Activated T-cell treated with anti-CD3 and anti-CD28 coated beads, Interleukin-2, amount 50 U/mL, for 72 hours (primary cell): ENCODE data around the gene LY6G6F. TPM values are rescaled to one million over a fixed set of nuclear protein-coding genes. Genes with fewer than 3 reads are reported as not detected.

Source experiments
- ATAC-seq, 2 donors: fragments of 150-1000 bp; cut with Tn5 transposase; replicated peaks in 1 of 2; 2 replicates each; pipeline ENCODE4 v1.10.0; 2021; ENCODE audit warnings: moderate library complexity in 2 of 2, mild to moderate bottlenecking in 1 of 2
- DNase-seq, 2 donors: peaks; one replicate each; pipeline ENCODE4 v3.0.0; 2021 to 2022; ENCODE audit warnings: mixed read lengths in 1 of 2
- H3K27ac Mint-ChIP-seq: one replicate; pipeline ENCODE4 v1.8.0; 2022; ENCODE audit warnings: mild to moderate bottlenecking, moderate library complexity, mixed read lengths
- H3K27me3 Mint-ChIP-seq: one replicate; pipeline ENCODE4 v1.8.0; 2022; ENCODE audit warnings: low read depth, mixed read lengths
- H3K36me3 Mint-ChIP-seq, 2 donors: one replicate each; pipeline ENCODE4 v1.8.0; 2022; ENCODE audit warnings: mixed read lengths in 2 of 2, mild to moderate bottlenecking in 1 of 2; ENCODE audit not compliant: insufficient read depth in 2 of 2
- H3K4me1 Mint-ChIP-seq: one replicate; pipeline ENCODE4 v1.8.0; 2022; ENCODE audit warnings: low read depth, mixed read lengths
- H3K4me3 Mint-ChIP-seq, 2 donors: one replicate each; pipeline ENCODE4 v1.8.0; 2022; ENCODE audit warnings: mild to moderate bottlenecking in 2 of 2, mixed read lengths in 2 of 2, moderate library complexity in 2 of 2
- H3K9me3 Mint-ChIP-seq, 2 donors: one replicate each; pipeline ENCODE4 v1.8.0; 2022; ENCODE audit warnings: mixed read lengths in 2 of 2
- total RNA-seq, 2 donors: library from RNA; stranded (reverse); gene quantifications; one replicate each; pipeline ENCODE4 v1.2.3, GENCODE V29; 2022

The LY6G6F gene
- total RNA-seq, 2 donors from 2014 or later, result not detected

DNA sequence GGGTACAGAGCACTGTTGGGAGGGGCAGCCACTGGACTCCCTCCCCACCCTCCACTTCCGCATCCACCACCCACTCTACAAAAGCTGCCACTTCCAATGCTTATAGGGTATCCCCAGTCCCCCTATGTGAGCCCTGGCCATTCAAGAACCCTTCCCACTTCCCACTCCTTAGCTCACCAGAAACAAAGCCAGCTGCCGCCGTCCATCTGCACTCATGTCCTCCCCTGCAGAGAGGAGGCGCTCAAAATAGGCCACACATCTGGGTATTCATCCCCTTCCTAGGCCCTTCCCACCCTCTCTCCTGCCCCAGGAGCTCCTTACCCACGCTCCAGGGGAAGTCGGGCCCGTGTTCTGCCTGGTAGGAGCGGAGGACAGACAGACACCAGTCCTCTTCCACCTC lies 19.3 kb upstream of the LY6G6F start:
- Mint-ChIP-seq H3K36me3 (peaks cover 0 to 10% of the 10 kb centered on the region in 2 donors), H3K27me3 (no peaks in the 10 kb centered on the region), H3K4me1 (peaks cover 10% of the 10 kb centered on the region), H3K9me3 (no peaks in the 10 kb centered on the region), H3K4me3 (no peak overlapping the region), H3K27ac (no peak overlapping the region)
- DNase-seq (no peak), ATAC-seq (no peak)

DNA sequence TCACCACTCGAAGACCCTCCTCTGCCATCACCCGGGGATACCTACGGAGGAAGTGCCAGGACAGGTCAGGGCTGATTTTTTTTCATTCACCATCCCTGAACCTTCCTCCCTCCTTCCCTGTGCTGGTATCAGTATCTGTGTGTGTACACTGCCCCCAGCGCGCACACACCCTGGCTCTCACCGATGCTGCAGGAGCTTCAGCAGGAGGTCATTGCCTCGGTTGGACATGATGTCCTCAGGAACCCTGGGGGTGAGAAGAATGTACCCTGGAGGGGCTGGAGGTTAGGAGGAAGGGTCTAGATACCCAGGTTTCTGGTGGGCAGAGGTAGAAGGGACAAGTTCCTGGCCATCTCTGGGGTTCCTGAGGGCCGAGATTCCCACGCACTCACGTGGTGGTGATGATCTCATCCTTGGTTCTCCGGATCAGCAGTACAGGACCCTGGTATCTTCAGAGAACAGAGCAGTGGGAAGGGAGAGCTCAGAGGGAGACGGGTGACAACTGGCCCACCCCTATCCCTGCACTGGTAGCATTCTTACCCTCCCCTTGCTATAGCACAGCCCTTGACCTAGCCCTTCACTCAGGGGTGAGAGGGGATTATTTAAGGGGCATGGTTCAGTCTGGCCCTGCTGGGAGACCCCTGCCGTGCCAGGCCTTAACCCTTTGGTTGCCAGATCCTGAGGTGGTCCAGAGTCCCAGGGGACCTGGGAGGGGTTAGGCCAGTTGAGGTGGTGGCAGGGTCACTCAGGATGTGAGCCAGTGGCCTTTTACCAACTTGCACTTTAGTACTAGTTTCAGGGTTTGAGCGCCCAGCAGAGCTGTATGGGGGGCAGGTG lies 18.6 kb upstream of the LY6G6F start:
- no peak overlapping the region for H3K4me3 Mint-ChIP-seq
- no peaks in the 10 kb centered on the region for H3K9me3 Mint-ChIP-seq
- peaks cover 10% of the 10 kb centered on the region for H3K4me1 Mint-ChIP-seq
- DNase-seq (no peak), ATAC-seq (no peak)
- no peak overlapping the region for H3K27ac Mint-ChIP-seq
- H3K27me3 Mint-ChIP-seq, result no peaks in the 10 kb centered on the region
- peaks cover 0 to 10% of the 10 kb centered on the region in 2 donors for H3K36me3 Mint-ChIP-seq

DNA sequence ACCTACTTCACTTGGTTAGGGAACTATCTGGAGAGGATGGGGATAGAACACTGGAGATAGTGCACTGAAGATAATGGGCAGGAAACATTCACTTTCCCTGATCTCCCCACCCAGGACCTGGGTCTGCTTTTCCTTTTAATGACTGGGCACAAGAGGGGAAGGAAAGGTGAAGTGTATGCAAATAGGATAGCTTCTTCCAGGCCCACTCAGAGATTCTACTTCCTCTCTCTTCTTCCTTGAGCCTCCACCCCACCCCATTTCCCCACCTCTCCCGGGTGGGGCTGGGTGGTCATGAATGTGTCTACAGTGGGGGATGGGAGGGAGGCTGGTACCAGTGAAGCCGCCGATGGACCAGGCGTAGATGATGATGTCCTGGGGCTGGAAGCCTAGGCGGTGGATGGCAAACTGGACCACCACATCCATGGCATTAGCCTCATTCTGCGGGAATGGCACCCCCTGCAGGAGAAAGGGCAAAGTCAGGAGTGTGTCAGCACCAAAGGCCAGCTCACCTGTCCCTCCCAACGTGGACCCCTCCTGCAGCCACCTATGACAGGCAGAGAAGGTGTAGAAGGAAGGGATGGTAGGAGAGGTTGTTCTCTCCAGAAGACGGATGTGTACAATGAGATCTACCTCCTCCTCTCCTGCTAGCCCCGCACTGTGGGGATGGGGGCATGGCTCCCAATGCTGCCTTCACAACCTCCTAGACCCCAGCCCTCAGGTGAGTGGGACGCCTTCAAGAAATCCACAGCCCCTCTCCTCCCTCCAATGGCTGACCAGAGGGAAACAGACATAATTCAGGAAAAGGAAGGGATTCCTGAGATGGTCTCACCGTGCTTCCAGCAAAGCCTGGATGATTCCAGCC lies 17.2 kb upstream of the LY6G6F start:
- Mint-ChIP-seq H3K9me3 (no peaks in the 10 kb centered on the region), H3K4me1 (peaks cover 10% of the 10 kb centered on the region), H3K36me3 (peaks cover 0 to 8% of the 10 kb centered on the region in 2 donors), H3K27ac (peak overlapping the region; percentile 29), H3K27me3 (no peaks in the 10 kb centered on the region), H3K4me3 (no peak overlapping the region)
- DNase-seq, result peak in 1 of 2 donors; percentile 18
- ATAC-seq, result no peak

DNA sequence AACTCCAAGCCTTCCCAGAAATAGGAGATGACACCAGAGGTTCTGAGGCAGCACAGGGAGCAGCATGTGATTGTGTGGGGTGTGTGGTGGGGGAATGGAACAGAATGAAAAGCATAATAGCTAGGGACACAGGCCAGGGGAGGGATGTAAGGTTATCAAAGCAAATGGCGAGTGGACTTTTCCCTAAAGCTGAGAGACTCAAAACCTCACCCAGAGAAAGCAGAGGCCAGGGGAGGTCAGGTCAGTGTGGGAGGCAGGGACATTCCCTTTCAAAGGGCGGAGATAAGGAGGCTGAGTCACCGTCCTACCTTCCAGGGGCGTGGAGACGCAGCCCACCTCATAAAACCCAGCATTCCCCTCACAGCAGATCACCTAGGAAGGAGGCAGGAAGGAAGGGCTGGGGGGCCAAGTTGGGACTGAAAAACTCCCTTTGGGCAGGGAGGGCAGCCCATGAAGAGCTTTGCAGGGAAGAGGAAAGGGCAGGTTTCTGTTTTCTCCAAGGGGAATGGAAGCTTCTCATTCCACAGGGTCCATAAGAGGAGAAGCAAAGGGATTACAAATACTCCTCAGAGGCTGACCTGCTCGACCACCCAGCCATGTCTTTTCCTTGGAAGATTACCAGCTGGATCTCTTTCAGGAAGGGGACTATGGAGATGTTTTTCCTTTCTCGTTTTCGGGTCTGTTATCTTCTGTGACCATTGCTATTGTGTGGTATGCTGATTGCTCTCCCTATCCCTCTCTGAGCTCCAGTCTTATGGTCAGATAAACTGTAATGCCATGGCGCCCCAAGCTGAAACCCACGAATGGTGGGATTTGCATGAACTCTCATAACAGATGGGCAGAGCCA lies 16.2 kb upstream of the LY6G6F start:
- peaks cover 0 to 8% of the 10 kb centered on the region in 2 donors for H3K36me3 Mint-ChIP-seq
- ATAC-seq, result no peak

DNA sequence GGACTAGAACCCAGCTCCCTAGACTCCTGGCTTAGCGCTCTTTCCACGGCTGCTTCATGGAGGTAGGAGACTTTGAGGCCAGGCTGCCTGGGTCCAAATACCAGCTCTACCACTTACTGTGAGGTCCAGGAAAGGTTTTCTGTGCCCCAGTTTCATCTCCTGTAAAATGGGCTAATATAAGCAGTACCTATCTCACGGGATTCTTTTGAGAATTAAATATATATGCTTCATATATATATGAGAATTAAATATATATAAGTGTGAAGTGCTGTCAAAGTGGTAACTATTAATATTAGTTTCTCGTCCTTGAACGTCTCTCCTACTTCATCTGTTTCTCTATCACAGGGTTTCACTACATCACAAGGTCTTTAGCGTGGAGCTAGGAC lies 15.6 kb upstream of the LY6G6F start:
- Mint-ChIP-seq H3K36me3 (peaks cover 0 to 6% of the 10 kb centered on the region in 2 donors), H3K9me3 (no peaks in the 10 kb centered on the region), H3K27ac (no peak overlapping the region), H3K4me3 (no peak overlapping the region), H3K27me3 (no peaks in the 10 kb centered on the region), H3K4me1 (peaks cover 10% of the 10 kb centered on the region)
- ATAC-seq, result no peak
- DNase-seq, result no peak

More for the DNA sequence above, 16.2 kb upstream of the LY6G6F start:
- peaks cover 10% of the 10 kb centered on the region for H3K4me1 Mint-ChIP-seq
- no peaks in the 10 kb centered on the region for H3K27me3 Mint-ChIP-seq
- no peaks in the 10 kb centered on the region for H3K9me3 Mint-ChIP-seq
- H3K4me3 Mint-ChIP-seq, result no peak overlapping the region
- DNase-seq, result no peak
- H3K27ac Mint-ChIP-seq, result peak overlapping the region; percentile 29

DNA sequence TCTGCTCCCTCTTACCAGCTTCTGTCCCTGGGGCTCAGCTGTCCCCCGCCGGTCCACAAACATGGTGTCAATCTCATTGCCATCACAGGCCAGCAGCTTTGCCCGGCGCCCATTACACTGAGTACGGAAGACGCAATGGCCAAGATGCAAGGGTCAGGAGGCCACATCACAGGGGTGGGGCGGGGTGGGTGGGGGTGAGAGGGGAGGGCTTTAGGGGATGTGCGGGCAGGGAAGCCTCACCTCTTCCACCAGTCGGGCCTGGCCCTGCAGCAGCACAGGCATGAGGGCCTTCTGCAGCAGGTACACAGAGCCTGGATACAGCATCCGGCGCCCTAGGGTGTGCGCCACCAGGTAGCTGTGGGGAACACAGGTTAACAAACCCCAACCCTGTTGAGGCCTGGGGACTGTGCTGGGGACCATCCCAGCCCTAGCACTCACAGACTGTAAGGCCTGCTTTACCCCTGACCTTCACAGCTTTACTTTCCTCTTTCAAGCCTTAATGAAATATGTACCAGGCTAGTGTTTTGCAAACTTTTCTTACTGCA lies 15.0 kb upstream of the LY6G6F start:
- no peak overlapping the region for H3K4me3 Mint-ChIP-seq
- DNase-seq (no peak), ATAC-seq (no peak)
- no peak overlapping the region for H3K27ac Mint-ChIP-seq
- H3K27me3 Mint-ChIP-seq, result no peaks in the 10 kb centered on the region
- no peaks in the 10 kb centered on the region for H3K9me3 Mint-ChIP-seq
- peaks cover 10% of the 10 kb centered on the region for H3K4me1 Mint-ChIP-seq
- H3K36me3 Mint-ChIP-seq, result peaks cover 2 to 5% of the 10 kb centered on the region in 2 donors

DNA sequence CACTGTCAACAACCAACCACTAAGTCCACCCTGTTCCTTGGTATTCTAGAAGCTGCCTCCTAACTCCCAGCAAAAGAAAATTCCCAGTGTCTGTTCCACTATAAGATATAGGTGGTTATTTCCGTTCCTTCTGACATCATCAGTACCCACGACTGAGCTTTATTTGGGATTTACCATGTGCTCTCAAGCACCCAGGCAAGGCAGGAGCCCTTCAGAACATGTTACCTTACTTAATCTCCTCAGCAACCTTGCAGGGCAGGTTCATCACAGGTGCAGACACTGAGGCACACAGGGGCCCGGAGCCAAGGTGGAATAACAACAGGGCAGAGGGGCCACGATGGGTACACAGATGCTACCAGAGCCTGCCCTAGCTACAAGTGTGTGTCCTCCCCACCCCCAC lies 14.3 kb upstream of the LY6G6F start:
- Mint-ChIP-seq H3K27me3 (no peaks in the 10 kb centered on the region), H3K9me3 (no peaks in the 10 kb centered on the region), H3K27ac (no peak overlapping the region), H3K36me3 (peaks cover 2 to 5% of the 10 kb centered on the region in 2 donors), H3K4me3 (no peak overlapping the region), H3K4me1 (peaks cover 12% of the 10 kb centered on the region)
- DNase-seq, result no peak
- ATAC-seq, result no peak

DNA sequence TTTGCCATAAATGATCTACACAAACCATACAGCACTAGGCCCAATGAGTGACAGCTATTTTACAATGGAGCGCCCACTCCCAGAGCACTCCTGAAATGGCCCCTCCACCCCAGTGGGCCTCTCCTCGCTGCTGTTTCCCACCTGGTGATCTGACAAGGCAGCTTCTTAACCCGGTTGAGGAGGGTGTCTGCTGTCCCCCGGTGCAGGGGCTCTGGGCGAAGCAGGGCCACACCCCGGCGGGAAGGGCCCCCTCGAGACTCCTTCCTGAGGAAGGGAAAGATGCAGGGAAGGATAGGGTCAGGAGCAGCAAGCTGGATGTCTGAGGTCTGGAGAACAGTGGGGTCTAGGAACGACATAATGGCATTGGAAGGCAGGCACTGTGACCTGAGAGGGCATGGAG lies 13.8 kb upstream of the LY6G6F start:
- H3K9me3 Mint-ChIP-seq, result no peaks in the 10 kb centered on the region
- no peak for DNase-seq
- H3K27ac Mint-ChIP-seq, result no peak overlapping the region
- no peaks in the 10 kb centered on the region for H3K27me3 Mint-ChIP-seq
- ATAC-seq, result no peak
- no peak overlapping the region for H3K4me3 Mint-ChIP-seq
- H3K4me1 Mint-ChIP-seq, result peaks cover 17% of the 10 kb centered on the region
- H3K36me3 Mint-ChIP-seq, result peaks cover 5% of the 10 kb centered on the region in 2 donors

DNA sequence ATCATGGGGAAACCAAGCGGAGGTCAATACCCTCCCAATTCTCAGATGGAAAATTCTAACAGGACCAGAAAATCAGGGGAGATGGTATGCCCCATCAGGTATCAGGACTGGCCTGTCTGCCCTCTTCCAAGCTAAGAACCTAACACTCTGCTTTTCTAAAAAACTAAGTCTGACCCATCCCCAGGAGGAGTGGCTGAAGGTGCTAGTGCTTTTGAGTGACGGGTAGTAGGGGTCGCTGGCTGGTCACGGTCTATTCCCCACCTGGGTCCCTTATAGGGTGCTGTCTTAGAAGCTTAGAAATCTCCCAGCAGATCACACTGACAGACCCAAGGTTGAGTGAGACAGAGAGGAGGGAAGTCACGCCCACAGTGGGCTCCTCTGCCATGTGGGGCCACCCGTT lies 13.1 kb upstream of the LY6G6F start:
- Mint-ChIP-seq H3K9me3 (no peaks in the 10 kb centered on the region), H3K4me1 (peaks cover 20% of the 10 kb centered on the region), H3K27ac (no peak overlapping the region), H3K27me3 (no peaks in the 10 kb centered on the region), H3K36me3 (peaks cover 5% of the 10 kb centered on the region in 2 donors), H3K4me3 (no peak overlapping the region)
- ATAC-seq, result no peak
- DNase-seq, result no peak

DNA sequence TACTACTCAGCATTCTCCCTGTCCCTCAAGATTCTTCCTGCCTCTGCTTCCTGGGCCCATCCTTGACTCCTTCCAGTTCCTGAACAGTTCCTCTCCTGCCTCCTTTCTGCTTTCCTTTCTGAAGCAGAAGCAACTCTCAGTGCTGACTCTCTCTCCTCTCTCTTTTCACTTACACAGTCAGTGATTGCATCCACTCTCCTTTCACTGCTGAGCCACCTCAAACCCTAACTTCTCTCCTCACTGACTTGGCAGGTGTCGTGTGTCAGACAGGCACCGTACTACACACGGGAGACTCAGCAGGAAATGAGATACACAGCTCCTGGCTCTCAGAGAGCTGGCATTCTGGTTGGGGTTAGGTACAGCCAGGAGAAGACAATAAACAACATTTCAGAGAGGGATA lies 9.1 kb upstream of the LY6G6F start:
- H3K27ac Mint-ChIP-seq, result peak overlapping the region; percentile 79
- H3K4me1 Mint-ChIP-seq, result peaks cover 30% of the 10 kb centered on the region
- no peaks in the 10 kb centered on the region for H3K27me3 Mint-ChIP-seq
- DNase-seq (peak in 1 of 2 donors; percentile 23), ATAC-seq (peak; percentile 43 to 76)
- peak overlapping the region; percentile 2 to 50 for H3K4me3 Mint-ChIP-seq
- peaks cover 7 to 9% of the 10 kb centered on the region in 2 donors for H3K36me3 Mint-ChIP-seq
- no peaks in the 10 kb centered on the region for H3K9me3 Mint-ChIP-seq

DNA sequence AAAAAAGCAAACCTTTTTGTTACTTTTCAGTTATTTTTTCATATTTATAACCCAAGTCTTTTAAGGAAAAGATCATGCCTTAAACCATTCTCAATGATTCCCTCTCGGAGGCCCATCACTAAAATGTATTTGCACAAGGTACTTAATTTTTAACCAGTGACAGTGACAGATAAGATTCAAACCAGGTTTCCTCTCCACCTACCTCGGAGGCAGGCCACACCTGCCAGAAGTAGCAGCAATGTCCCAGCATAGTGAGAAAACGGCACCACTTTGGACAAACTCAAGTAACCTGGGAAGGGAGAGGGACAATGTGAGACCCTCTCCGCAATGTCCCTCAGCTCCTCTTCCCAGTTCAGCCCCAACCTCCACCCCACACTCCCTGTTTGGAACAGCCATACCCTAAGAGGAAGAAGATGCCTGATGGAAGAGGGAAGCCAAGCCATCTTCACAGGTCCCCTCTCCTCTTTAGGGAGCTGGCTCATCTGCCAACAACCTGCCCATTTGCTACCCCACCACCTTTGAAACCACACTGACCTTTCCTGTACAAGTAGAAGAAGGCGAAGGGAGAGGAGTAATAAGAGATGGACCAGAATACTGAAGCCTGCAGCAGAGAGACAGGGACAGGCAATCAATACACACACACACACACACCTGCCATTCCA lies 5.8 kb upstream of the LY6G6F start:
- DNase-seq, result no peak
- no peak overlapping the region for H3K27ac Mint-ChIP-seq

More for the DNA sequence above, 5.8 kb upstream of the LY6G6F start:
- Mint-ChIP-seq H3K27me3 (no peaks in the 10 kb centered on the region), H3K9me3 (no peaks in the 10 kb centered on the region), H3K4me1 (peaks cover 40% of the 10 kb centered on the region), H3K4me3 (peak overlapping the region; percentile 87 to 90), H3K36me3 (peaks cover 9 to 11% of the 10 kb centered on the region in 2 donors)
- ATAC-seq, result no peak
